8988T (cell line): ENCODE measurements around the gene RECK.

Experiments used
- DNase-seq: peaks from one replicate; pipeline ENCODE4 v3.0.0; 2011

Gene RECK

GRCh38 chr9:36161187-36161586 lies 124.5 kb downstream of the RECK start:
- DNase-seq = no peak

GRCh38 chr9:36162211-36162738 lies 125.6 kb downstream of the RECK start:
- DNase-seq = no peak

- DNase-seq = no peak
Measured at GRCh38 chr9:36163049-36163785, 126.5 kb downstream of the RECK start.

GRCh38 chr9:36163786-36164170 lies 127.1 kb downstream of the RECK start:
- no peak for DNase-seq

GRCh38 chr9:36164372-36164771 lies 127.7 kb downstream of the RECK start:
- no peak for DNase-seq

- DNase-seq = no peak
Measured at GRCh38 chr9:36164989-36165388, 128.3 kb downstream of the RECK start.

- DNase-seq = no peak
Measured at GRCh38 chr9:36165826-36166167, 129.1 kb downstream of the RECK start.

- peak; percentile 94 for DNase-seq
Measured at GRCh38 chr9:36166168-36166927, 129.6 kb downstream of the RECK start.

- DNase-seq = no peak
Measured at GRCh38 chr9:36169166-36169565, 132.5 kb downstream of the RECK start, which contains the start of gene CCIN. Gene CCIN (plus strand): TSS chr9:36169388. CDS start chr9:36169503, 115 bp downstream.

- DNase-seq = no peak
Measured at GRCh38 chr9:36169708-36170107, 133.0 kb downstream of the RECK start.

- no peak for DNase-seq
Measured at GRCh38 chr9:36170531-36170930, 133.8 kb downstream of the RECK start.

- DNase-seq = no peak
Measured at GRCh38 chr9:36173861-36174260, 137.1 kb downstream of the RECK start.
